AG04450 (cell line): ENCODE results near the gene KIAA1549. TPM values are rescaled to one million over a fixed set of nuclear protein-coding genes. Genes with fewer than 3 reads are reported as not detected.
"Not testable (repeated sequence)": the region's sequence is repeated elsewhere in the genome, so short reads cannot be mapped to it uniquely, and the experiment has no call there.

ENCODE experiments used
- CTCF ChIA-PET: fragments of 300-600, 350-600 bp; formaldehyde crosslinking; extraction: SDS; loops from one replicate; lab custom pipeline; 2022; ENCODE audit warnings: antibody characterized with exemption, inconsistent platforms; lab: Charles Lee
- POLR2A ChIA-PET: fragments of 350-600 bp; formaldehyde crosslinking; extraction: SDS; loops from one replicate; lab custom pipeline; 2021; ENCODE audit warnings: antibody characterized with exemption, inconsistent platforms; lab: Yijun Ruan, JAX
- DNase-seq: peaks from one replicate; pipeline ENCODE4 v3.0.0-alpha.2; 2011; ENCODE audit warnings: low read depth, low spot score
- H3K27ac ChIP-seq: one replicate; pipeline ENCODE4 v1.5.1; 2012; ENCODE audit warnings: low read depth, low read length, control low read depth
- H3K27me3 ChIP-seq: one replicate; pipeline ENCODE4 v1.6.0; 2012; ENCODE audit warnings: low read length; ENCODE audit not compliant: control insufficient read depth, insufficient read depth
- H3K4me3 ChIP-seq: 2 replicates; pipeline ENCODE4 v1.5.1; 2011; ENCODE audit warnings: mild to moderate bottlenecking, low read depth, low read length, control low read depth
- H3K9me3 ChIP-seq: 2 replicates; pipeline ENCODE4 v1.5.1; 2012; ENCODE audit warnings: low read length; ENCODE audit not compliant: control insufficient read depth, insufficient read depth
- CTCF ChIP-seq: IDR thresholded peaks from 2 replicates; pipeline ENCODE4 v1.5.1; 2011; ENCODE audit warnings: low read depth, low read length, control low read depth, inconsistent platforms
- polyA minus RNA-seq: library from RNA; depleted of rRNA, polyadenylated mRNA; stranded (reverse); fragments of >200 nt; gene quantifications from 2 replicates; pipeline ENCODE4 v1.2.3, GENCODE V29; 2011; rRNA and poly(A)+ RNA removed
- polyA plus RNA-seq: library from polyadenylated mRNA; depleted of rRNA; stranded (reverse); fragments of >200 nt; gene quantifications from 2 replicates; pipeline ENCODE4 v1.2.3, GENCODE V29; 2011; rRNA removed

KIAA1549 gene
- polyA plus RNA-seq (2.9 and 4.4 TPM in 2 replicates), polyA minus RNA-seq (7.0 and 8.2 TPM in 2 replicates)

GRCh38 chr7:138981332-138982203 lies at the start of gene KIAA1549:
KIAA1549 (minus strand) TSS chr7:138981389; CDS start chr7:138981269, 120 bp downstream.
- H3K9me3 ChIP-seq = no peaks in the 10 kb centered on the region
- no peak for DNase-seq
- ChIA-PET CTCF (interaction anchor here (0.8 to 3.1 kb wide), 4 partner anchors 47 to 95 kb away, joined by 3 to 16 read pairs (median 6); no protein-coding TSS in a partner anchor), POLR2A (no interaction called here)
- H3K27ac ChIP-seq = no peak within 1 kb of the TSS
- H3K4me3 ChIP-seq = peak within 1 kb of the TSS; percentile 74
- H3K27me3 ChIP-seq = no peaks in the 10 kb centered on the region
- TF ChIP-seq CTCF = no peak

- no peak for DNase-seq
- Histone ChIP-seq H3K9me3 (no peaks in the 10 kb centered on the region), H3K4me3 (no peak overlapping the region), H3K27ac (no peak overlapping the region), H3K27me3 (no peaks in the 10 kb centered on the region)
- ChIA-PET POLR2A (interaction anchor here (0.5 kb wide), 1 partner anchor 260 kb away, joined by 3 read pairs; no protein-coding TSS in a partner anchor), CTCF (interaction anchor here (0.7 to 1.9 kb wide), 2 partner anchors 12 to 46 kb away, joined by 3 to 9 read pairs; no protein-coding TSS in a partner anchor)
- TF ChIP-seq CTCF = no peak
These were observed 48.2 kb upstream of the KIAA1549 start for GRCh38 chr7:139029353-139029752.

GRCh38 chr7:139026551-139026950 lies 45.4 kb upstream of the KIAA1549 start:
- ChIA-PET CTCF (interaction anchor here (1.3 kb wide), 1 partner anchor 9 kb away, joined by 10 read pairs; no protein-coding TSS in a partner anchor), POLR2A (no interaction called here)
- H3K9me3 ChIP-seq = no peaks in the 10 kb centered on the region
- no peak for DNase-seq
- H3K4me3 ChIP-seq = no peak overlapping the region
- no peaks in the 10 kb centered on the region for H3K27me3 ChIP-seq
- TF ChIP-seq CTCF = no peak
- H3K27ac ChIP-seq = no peak overlapping the region

- H3K4me3 ChIP-seq, H3K9me3 ChIP-seq, H3K27ac ChIP-seq, H3K27me3 ChIP-seq, DNase-seq, POLR2A ChIA-PET: not testable (repeated sequence)
- CTCF ChIA-PET = interaction anchor here (1.3 to 2.5 kb wide), 2 partner anchors 9 to 34 kb away, joined by 10 to 11 read pairs; no protein-coding TSS in a partner anchor
These were observed 44.7 kb upstream of the KIAA1549 start for GRCh38 chr7:139025861-139026260.

GRCh38 chr7:139023076-139023475 lies 41.9 kb upstream of the KIAA1549 start:
- no peaks in the 10 kb centered on the region for H3K9me3 ChIP-seq
- no peak for DNase-seq
- CTCF ChIA-PET = interaction anchor here (2.6 kb wide), 1 partner anchor 52 kb away, joined by 21 read pairs; no protein-coding TSS in a partner anchor
- no peak overlapping the region for H3K4me3 ChIP-seq
- no peak for TF ChIP-seq CTCF
- POLR2A ChIA-PET = no interaction called here
- H3K27me3 ChIP-seq = no peaks in the 10 kb centered on the region
- no peak overlapping the region for H3K27ac ChIP-seq
